Lower leg skin (tissue), 4 donors: ENCODE data around the gene HIP1. TPM values are rescaled to one million over a fixed set of nuclear protein-coding genes. Genes with fewer than 3 reads are reported as not detected.
"Not testable (repeated sequence)": the region's sequence is repeated elsewhere in the genome, so short reads cannot be mapped to it uniquely, and the experiment has no call there.

Experiments
- DNase-seq, 2 donors: peaks; one replicate each; pipeline ENCODE4 v3.0.0-alpha.2; 2019; ENCODE audit warnings: low spot score in 2 of 2
- H3K4me3 ChIP-seq: fragments of 200-600 bp; sonication (generic); 2 replicates; pipeline ENCODE4 v1.5.1; 2017; ENCODE audit warnings: mild to moderate bottlenecking, low read depth; ENCODE audit not compliant: poor library complexity, severe bottlenecking
- CTCF ChIP-seq, 3 donors: fragments of 450-650 bp; IDR thresholded peaks; one replicate each; pipeline ENCODE4 v1.5.1; 2016; ENCODE audit warnings: antibody characterized with exemption in 3 of 3, mild to moderate bottlenecking in 3 of 3, moderate library complexity in 2 of 3
- POLR2A ChIP-seq, 2 donors: fragments of 450-650 bp; IDR thresholded peaks; one replicate each; pipeline ENCODE4 v1.6.1; 2016 to 2017; ENCODE audit warnings: antibody characterized with exemption in 2 of 2, mild to moderate bottlenecking in 1 of 2, moderate library complexity in 1 of 2
- WGBS, 2 donors: methylation state at CpG; one replicate each; pipeline ENCODE4 v1.1.5; 2018; 5-methylcytosine and 5-hydroxymethylcytosine counted together
- intact Hi-C: fragments of 100-400 bp; cut with DNase I; formaldehyde crosslinking; loops from one replicate; pipeline ENCODE4 v1.15.0; 2023; ENCODE audit warnings: low total_unique reads
- total RNA-seq, 4 donors: library from RNA; depleted of rRNA; stranded (reverse); fragments of >200 nt; gene quantifications; one replicate each; pipeline ENCODE4 v1.1.0, GENCODE V29; 2016

Gene HIP1
- total RNA-seq, 4 donors from 2014 or later = 20.1 to 30.3 (median 23.0) TPM

GRCh38 chr7:75723444-75723843 is 15.3 kb downstream of the HIP1 start:
- TF ChIP-seq POLR2A (IDR thresholded peaks at IDR 0.05) = no peak
- no peak for TF ChIP-seq CTCF (IDR thresholded peaks at IDR 0.05)
- no peak for DNase-seq
- intact Hi-C loops = no loop called here
- WGBS, 2 donors = 57 to 71% methylated on average over 2 to 3 of the region's 3 CpGs
- no peak overlapping the region for H3K4me3 ChIP-seq

DNA sequence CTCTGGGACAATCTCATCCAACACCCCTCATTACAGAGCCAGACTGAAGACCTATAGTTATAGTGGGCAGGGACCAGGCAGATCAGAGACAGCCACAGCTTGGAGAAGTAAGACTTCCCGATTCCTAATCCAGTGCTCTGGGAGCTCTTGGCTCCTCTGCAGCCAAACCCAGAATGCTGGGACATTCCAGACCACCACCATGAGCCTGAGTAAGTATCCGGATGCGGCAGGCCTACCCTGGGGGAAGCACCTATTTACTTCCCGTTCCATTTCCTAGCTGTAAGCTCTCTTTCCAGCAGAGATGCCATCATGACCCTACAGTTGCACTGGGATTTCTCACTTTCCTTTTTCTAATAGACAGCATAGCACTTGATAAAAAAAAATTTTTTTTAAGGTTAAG is 16.4 kb downstream of the HIP1 start:
- no peak overlapping the region for H3K4me3 ChIP-seq
- intact Hi-C loops = no loop called here
- TF ChIP-seq CTCF (IDR thresholded peaks at IDR 0.05) (no peak), POLR2A (IDR thresholded peaks at IDR 0.05) (no peak)
- WGBS, 2 donors = 67 to 72% methylated on average over 4 of the region's 4 CpGs
- DNase-seq = no peak

- H3K4me3 ChIP-seq, intact Hi-C loops, DNase-seq: not testable (repeated sequence)
- WGBS, 2 donors = 92% methylated on average over 9 of the region's 9 CpGs
Observed at GRCh38 chr7:75721922-75722321, 16.8 kb downstream of the HIP1 start.

- no peak for DNase-seq
- WGBS, 2 donors = 73 to 78% methylated on average over 2 of the region's 2 CpGs
- no peak overlapping the region for H3K4me3 ChIP-seq
- intact Hi-C loops = no loop called here
- TF ChIP-seq CTCF (IDR thresholded peaks at IDR 0.05) = no peak
- TF ChIP-seq POLR2A (IDR thresholded peaks at IDR 0.05) = no peak
Observed at GRCh38 chr7:75721426-75721825, 17.3 kb downstream of the HIP1 start.

GRCh38 chr7:75719626-75720025 is 19.1 kb downstream of the HIP1 start:
- 92 to 96% methylated on average over 5 of the region's 5 CpGs for WGBS, 2 donors
- DNase-seq = no peak
- no peak overlapping the region for H3K4me3 ChIP-seq
- intact Hi-C loops = no loop called here
- TF ChIP-seq POLR2A (IDR thresholded peaks at IDR 0.05) = no peak
- TF ChIP-seq CTCF (IDR thresholded peaks at IDR 0.05) = no peak

- no peak overlapping the region for H3K4me3 ChIP-seq
- WGBS, 2 donors = 52 to 61% methylated on average over 10 of the region's 10 CpGs
- intact Hi-C loops = no loop called here
- TF ChIP-seq CTCF (IDR thresholded peaks at IDR 0.05) (no peak), POLR2A (IDR thresholded peaks at IDR 0.05) (no peak)
- DNase-seq = no peak
Observed at GRCh38 chr7:75718390-75719031, 20.2 kb downstream of the HIP1 start.

DNA sequence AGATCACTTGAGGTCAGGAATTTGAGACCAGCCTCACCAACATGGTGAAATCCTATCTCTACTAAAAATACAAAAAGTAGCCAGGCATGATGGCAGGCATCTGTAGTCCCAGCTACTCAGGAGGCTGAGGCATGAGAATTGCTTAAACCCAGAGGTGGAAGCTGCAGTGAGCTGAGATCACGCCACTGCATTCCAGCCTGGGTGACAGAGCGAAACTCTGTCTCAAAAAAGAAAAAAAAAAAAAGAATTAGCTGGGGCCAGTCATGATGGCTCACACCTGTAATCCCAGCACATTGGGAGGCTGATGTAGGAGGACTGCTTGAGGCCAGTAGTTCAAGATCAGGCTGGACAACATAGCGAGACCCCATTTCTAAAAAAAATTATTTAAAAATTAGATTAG is 21.0 kb downstream of the HIP1 start:
- DNase-seq, intact Hi-C loops, H3K4me3 ChIP-seq: not testable (repeated sequence)
- 87 to 97% methylated on average over 3 of the region's 3 CpGs for WGBS, 2 donors
